Measurements from ENCODE around the gene ZNF618.

ZNF618 gene

GRCh38 chr9:113963017-113963620 lies 87.0 kb downstream of the ZNF618 start:
- no peak for DNase-seq

DNA sequence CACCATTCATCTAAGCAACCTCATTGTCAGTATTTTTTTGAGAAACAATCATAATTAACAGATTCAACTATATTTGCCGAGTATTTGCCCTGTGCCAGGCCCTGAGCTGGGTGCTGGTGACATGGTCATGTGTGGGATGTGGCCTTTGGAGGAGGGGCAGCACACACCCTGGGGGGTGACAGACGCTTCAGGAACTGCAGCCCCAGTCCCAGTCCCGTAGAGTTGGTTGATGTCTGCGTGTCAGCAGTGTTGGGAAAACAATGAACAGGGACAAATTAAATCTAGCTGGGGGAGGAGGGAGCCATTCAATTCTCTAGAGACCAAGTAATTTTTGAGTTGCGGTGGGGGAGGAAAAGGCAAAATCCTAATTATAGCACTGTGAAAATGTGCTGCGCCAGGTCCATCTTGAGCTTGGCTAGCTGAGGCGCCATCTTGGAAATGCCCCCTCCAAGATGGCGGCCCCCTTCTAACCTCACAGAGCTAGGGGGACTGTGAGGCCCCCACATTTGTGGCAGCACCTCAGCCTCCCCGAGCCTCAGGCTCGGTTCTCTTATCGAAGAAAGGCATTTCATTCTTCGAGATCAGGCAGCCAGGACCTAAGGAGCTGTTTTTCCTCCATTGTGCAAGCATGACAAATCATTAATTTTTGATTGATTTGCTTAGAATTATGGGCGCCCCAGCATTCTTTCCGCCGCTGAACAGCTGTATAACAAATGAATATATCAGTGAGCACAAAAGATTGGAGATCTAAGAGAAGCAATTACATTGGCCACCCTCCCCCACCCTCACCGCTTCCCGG lies 87.8 kb downstream of the ZNF618 start:
- no peak for DNase-seq

GRCh38 chr9:113964495-113965170 lies 88.5 kb downstream of the ZNF618 start:
- DNase-seq = no peak

- DNase-seq = no peak
Observed at GRCh38 chr9:113966394-113966793, 90.3 kb downstream of the ZNF618 start.

- no peak for DNase-seq
Observed at GRCh38 chr9:113967380-113967779, 91.3 kb downstream of the ZNF618 start.

- DNase-seq = no peak
Observed at GRCh38 chr9:113969343-113969742, 93.2 kb downstream of the ZNF618 start.

DNA sequence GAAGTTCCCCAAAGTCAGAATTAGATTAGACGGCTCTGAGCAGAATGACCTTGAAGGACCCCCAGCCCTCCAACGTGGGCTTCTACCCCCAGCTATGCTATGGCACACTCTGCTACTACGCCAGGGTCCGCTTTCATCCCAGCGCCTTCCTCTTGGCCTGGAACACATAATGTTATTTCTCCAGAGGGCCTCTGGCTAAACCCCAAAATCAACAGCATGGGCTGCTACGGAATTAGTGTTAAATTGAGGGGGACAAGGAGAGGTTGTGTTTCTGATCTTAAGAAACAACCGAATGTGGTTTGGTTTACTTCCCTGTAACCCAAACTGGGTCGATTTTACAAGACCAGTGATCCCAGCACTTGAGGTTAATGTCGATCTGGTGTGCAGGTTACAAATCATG lies 97.1 kb downstream of the ZNF618 start:
- no peak for DNase-seq

DNA sequence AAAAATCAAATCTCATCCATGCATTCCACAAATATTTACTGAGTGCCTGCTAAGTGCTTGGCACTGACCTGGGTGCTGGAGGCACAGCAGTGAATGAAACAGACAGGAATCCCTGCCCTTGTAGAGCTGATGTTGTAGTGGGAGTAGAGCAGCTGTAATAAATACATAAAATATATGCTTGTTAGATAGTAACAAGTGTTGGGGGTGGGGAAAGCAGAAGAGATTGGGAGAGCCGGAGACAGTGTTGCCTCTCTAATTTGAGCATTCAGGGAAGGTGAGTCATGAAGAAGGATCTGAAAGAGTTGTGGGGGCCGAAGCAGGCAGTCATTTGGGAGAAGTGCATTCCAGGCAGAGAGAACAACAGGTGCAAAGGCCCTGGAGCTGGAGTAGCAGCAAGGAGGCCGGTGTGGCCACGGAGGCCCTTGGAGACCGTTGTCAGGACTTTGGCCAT lies 97.9 kb downstream of the ZNF618 start:
- no peak for DNase-seq

GRCh38 chr9:113976915-113977314 lies 100.8 kb downstream of the ZNF618 start:
- no peak for DNase-seq

DNA sequence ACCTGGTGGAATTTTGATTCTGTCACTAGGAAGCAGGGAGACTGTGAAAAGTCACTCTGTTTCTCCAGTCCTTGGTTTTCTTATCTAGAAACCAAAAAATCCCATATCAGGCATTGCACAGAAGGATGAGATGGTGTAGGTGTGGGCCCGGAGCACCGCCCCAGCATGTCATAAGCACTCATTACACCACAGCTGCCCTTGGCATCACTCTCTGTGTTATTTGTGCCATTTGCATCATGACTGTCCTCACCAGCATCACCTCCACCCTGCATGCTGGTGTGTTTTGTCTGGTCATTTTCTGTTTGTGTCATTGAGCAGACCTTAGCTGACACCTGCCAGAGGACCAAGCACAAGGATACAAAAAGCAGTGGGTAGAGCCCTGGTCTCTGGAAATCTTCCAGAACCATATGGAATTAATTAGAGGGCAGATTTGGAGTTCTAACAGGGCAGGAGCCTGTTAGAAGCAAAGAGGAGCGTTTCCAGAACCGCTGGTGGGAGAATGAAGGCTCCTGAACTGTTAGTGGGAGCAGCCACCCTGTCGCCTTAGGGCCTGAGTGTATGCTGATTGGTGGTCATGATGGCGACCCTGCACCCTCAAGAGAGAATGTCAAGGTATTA lies 102.7 kb downstream of the ZNF618 start:
- no peak for DNase-seq

DNA sequence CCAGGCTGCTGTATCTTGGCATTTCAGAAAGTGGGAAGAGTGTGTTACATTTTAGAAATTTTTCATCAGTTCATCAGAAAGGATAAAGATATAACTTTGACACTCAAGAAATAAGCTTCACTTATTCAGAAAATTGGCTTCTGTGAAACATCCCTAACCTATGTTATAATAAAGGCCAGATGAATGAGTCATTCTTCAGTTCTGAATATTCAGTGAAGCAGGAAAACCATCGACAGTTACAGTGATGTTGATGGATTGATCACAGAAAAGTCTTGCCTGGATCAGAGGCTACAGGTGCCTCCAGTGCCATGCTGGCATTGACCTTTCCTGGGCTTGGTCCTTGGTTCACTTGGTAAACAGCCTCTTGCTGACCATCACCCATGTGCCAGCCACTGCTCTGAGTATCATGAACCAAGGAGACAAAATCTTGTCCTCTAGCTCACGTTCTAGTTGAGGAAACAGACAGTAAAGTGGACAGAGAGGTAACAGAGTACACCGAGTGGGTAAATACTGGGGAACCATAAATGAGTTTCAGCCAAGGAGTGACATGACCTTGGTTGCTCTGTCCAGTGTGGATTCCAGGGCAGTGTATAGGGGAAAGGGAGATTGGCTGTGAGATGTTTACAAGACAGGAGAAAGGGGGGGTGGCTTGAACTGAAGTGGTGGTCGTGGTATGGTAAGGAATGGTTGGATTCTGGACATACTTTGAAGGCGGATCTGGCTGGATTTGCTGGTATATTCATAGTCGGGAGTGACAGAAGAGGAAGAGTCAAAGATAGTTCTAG lies 103.4 kb downstream of the ZNF618 start:
- DNase-seq = no peak

- no peak for DNase-seq
Observed at GRCh38 chr9:113984639-113985380, 108.7 kb downstream of the ZNF618 start.

GRCh38 chr9:113985968-113986585 lies 110.0 kb downstream of the ZNF618 start:
- DNase-seq = no peak

- no peak for DNase-seq
Observed at GRCh38 chr9:113986931-113987330, 110.8 kb downstream of the ZNF618 start.

- no peak for DNase-seq
Observed at GRCh38 chr9:113987526-113987925, 111.4 kb downstream of the ZNF618 start.

DNA sequence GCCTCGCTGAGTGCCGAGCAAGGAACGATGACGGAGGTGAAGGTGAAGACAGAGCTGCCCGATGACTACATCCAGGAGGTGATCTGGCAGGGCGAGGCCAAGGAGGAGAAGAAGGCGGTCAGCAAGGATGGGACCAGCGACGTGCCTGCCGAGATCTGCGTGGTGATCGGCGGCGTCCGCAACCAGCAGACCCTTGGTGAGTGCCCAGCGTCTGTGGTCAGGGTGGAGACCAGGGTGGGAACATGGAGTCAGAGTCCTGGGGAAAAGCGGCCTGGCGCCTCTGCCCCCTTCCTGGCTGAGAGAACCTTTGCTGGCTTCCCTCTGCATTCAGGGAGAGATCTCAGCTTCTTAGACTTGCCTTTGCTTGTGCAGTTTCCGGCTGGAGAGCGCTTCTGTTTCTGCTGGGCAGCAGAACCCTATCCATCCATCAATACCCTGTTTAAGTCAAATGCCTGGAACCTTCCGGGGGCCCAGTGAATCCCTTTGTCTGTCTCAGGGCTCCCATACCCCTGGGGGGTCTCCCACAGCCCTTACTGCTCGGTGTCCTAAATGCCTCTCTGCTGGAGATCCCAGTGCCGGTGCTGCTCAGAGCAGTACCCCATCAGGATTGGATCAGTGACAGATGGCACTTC lies 112.4 kb downstream of the ZNF618 start:
- DNase-seq = no peak

- DNase-seq = peak; percentile 80
Observed at GRCh38 chr9:113989017-113989713, 113.1 kb downstream of the ZNF618 start.

- DNase-seq = no peak
Observed at GRCh38 chr9:113989714-113990569, 113.8 kb downstream of the ZNF618 start.

GRCh38 chr9:113990570-113990907 lies 114.4 kb downstream of the ZNF618 start:
- peak; percentile 14 for DNase-seq
